ENCODE data around the gene BRME1.

Gene BRME1

GRCh38 chr19:13887018-13887436 lies 18.9 kb downstream of the BRME1 start:
- no peak for DNase-seq

GRCh38 chr19:13885826-13886365 lies 20.0 kb downstream of the BRME1 start:
- DNase-seq = no peak

- DNase-seq = no peak
These were observed 21.0 kb downstream of the BRME1 start for GRCh38 chr19:13884726-13885591.

GRCh38 chr19:13883516-13884064 lies 22.3 kb downstream of the BRME1 start:
- DNase-seq = no peak

- DNase-seq = no peak
These were observed 23.1 kb downstream of the BRME1 start for GRCh38 chr19:13882836-13883235.

- DNase-seq = no peak
These were observed 23.5 kb downstream of the BRME1 start for GRCh38 chr19:13882419-13882795.

GRCh38 chr19:13881692-13882418 lies 24.1 kb downstream of the BRME1 start:
- DNase-seq = peak in 1 of 2 experiments; percentile 26

GRCh38 chr19:13881251-13881691 lies 24.6 kb downstream of the BRME1 start:
- DNase-seq = no peak

GRCh38 chr19:13880059-13881043 lies 25.6 kb downstream of the BRME1 start:
- peak; percentile 92 for DNase-seq

GRCh38 chr19:13877303-13877702 lies 28.6 kb downstream of the BRME1 start:
- DNase-seq = no peak

GRCh38 chr19:13876834-13877233 lies 29.1 kb downstream of the BRME1 start, which contains the start of gene NANOS3:
Gene NANOS3, plus strand, starts transcription at chr19:13877134. Its CDS starts 115 bp downstream, at chr19:13877249.
- DNase-seq = no peak

- no peak for DNase-seq
These were observed 30.1 kb downstream of the BRME1 start for GRCh38 chr19:13875824-13876223.

GRCh38 chr19:13873834-13874515 lies 31.9 kb downstream of the BRME1 start:
- DNase-seq = no peak

- DNase-seq = peak; percentile 20 to 28
These were observed 33.1 kb downstream of the BRME1 start for GRCh38 chr19:13872695-13873389.

GRCh38 chr19:13872339-13872694 lies 33.6 kb downstream of the BRME1 start:
- DNase-seq = no peak

GRCh38 chr19:13870873-13871272 lies 35.0 kb downstream of the BRME1 start:
- no peak for DNase-seq

- no peak for DNase-seq
These were observed 36.6 kb downstream of the BRME1 start for GRCh38 chr19:13869281-13869680.

GRCh38 chr19:13868663-13869062 lies 37.3 kb downstream of the BRME1 start:
- no peak for DNase-seq

GRCh38 chr19:13866463-13867046 lies 39.4 kb downstream of the BRME1 start:
- DNase-seq = no peak
